Rectal smooth muscle tissue (tissue), 1 donor: Measurements from ENCODE around the gene PABPN1L.

Experiments
- H3K27ac ChIP-seq: one replicate; pipeline ENCODE4 v1.7.0; 2013; ENCODE audit warnings: low read depth, low read length, inconsistent platforms
- H3K27me3 ChIP-seq: one replicate; pipeline ENCODE4 v1.7.0; 2013; ENCODE audit warnings: low read length; ENCODE audit not compliant: control insufficient read depth, insufficient read depth
- H3K36me3 ChIP-seq: one replicate; pipeline ENCODE4 v1.7.0; 2013; ENCODE audit warnings: low read length; ENCODE audit not compliant: control insufficient read depth, insufficient read depth
- H3K4me1 ChIP-seq: one replicate; pipeline ENCODE4 v1.7.0; 2013; ENCODE audit warnings: low read length; ENCODE audit not compliant: control insufficient read depth, insufficient read depth
- H3K4me3 ChIP-seq: one replicate; pipeline ENCODE4 v1.7.0; 2013; ENCODE audit warnings: low read length
- H3K9ac ChIP-seq: one replicate; pipeline ENCODE4 v1.7.0; 2013; ENCODE audit warnings: low read length

PABPN1L gene

DNA sequence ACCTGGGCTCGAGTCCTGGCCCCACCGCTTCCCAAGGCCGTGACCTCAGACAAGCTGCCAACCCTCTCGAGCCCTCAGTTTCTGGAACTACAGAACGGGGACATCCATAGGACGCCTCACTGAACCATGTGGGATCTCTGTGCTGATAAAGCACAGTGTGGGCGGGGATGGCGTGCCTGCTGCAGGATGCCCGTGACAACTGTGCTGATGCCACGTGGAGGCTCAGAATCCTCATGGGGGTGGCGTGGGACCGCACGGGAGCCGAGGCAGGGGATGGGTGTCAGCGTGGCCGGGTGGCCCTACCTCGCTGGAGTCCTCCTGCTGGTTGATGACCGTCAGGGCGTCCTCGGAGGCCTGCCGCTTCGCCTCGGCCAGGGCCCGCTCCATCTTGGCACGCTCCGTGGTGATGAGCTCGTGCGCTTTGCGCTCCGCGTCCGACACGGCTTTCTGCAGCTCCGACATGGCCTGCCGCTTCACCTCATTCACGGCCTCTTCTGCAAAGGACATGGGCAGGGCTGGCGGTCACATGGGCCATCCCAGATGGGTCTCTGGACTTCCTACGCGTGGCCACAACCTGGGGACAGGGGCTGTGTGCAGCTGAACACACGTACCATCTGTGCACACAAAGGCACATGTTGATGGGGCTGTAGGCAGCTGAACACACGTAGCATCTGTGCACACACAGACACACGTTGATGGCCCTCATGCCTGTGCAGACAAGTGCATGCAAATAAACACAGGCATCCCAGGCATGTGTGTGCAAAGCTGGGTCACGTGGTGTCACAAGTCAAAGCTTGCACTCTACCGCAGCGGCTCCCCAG lies 12.7 kb upstream of the PABPN1L start:
- no peak overlapping the region for H3K4me3 ChIP-seq
- H3K4me1 ChIP-seq = no peaks in the 10 kb centered on the region
- peaks cover 3% of the 10 kb centered on the region for H3K36me3 ChIP-seq
- H3K9ac ChIP-seq = no peak overlapping the region
- peaks cover 2% of the 10 kb centered on the region for H3K27me3 ChIP-seq
- H3K27ac ChIP-seq = no peak overlapping the region

DNA sequence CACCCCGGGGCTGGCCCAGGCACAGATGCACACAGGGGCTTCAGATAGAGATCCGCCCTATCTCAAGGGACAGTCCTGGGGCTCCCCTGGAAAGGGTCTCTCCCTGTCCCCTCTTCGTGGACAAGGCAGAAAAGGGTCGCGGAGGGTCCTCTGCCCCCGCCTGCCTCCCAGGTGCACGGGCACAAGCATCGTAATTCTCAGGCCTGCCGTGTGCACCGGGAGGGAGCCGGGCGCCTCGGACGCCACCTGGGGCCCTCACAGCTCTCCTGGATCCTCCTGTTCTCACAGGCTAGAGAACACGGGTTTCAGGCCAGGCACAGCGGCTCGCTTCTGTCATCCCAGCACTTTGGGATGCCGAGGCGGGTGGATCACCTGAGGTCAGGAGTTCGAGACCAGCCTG lies 11.9 kb upstream of the PABPN1L start:
- Histone ChIP-seq H3K36me3 (peaks cover 3% of the 10 kb centered on the region), H3K27ac (no peak overlapping the region), H3K9ac (no peak overlapping the region), H3K27me3 (peaks cover 2% of the 10 kb centered on the region), H3K4me1 (no peaks in the 10 kb centered on the region), H3K4me3 (no peak overlapping the region)

DNA sequence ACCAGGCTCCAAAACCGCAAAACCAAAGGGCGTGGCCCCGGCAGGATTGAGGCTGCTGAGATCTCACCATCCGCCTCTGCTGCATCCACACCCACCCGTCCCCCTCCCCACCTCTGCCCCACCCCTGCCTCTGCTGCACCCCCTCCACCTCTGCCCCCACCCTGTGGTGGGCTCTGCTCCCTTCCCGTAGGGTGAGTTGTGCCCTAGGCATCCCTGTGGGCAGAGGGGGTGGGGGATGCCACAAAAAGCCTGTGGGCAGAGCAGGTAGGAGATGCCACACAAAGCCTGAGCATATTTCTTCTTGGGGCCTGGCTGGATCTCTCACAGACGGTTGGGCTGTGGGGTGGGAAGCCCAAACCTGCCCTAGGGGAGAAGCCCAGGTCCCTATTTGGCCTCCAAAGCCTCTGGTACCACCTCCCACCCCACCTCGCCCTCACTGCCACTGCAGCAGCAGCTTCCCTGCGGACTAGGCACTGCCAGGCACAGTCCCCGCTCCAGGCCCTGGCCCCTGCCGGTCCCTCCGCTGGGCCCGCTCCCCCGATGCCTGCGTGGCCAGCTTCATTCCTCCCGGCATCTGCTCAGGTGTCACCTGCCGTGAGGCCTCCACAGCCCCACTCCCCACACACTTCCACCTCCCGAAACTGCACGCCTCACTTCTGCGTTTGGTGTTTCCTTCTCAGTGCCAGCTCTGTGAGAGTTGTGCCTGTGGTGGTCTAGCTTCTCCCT lies 11.3 kb upstream of the PABPN1L start:
- Histone ChIP-seq H3K27ac (no peak overlapping the region), H3K36me3 (peaks cover 3% of the 10 kb centered on the region), H3K27me3 (peaks cover 2% of the 10 kb centered on the region), H3K4me3 (no peak overlapping the region), H3K4me1 (no peaks in the 10 kb centered on the region), H3K9ac (no peak overlapping the region)

DNA sequence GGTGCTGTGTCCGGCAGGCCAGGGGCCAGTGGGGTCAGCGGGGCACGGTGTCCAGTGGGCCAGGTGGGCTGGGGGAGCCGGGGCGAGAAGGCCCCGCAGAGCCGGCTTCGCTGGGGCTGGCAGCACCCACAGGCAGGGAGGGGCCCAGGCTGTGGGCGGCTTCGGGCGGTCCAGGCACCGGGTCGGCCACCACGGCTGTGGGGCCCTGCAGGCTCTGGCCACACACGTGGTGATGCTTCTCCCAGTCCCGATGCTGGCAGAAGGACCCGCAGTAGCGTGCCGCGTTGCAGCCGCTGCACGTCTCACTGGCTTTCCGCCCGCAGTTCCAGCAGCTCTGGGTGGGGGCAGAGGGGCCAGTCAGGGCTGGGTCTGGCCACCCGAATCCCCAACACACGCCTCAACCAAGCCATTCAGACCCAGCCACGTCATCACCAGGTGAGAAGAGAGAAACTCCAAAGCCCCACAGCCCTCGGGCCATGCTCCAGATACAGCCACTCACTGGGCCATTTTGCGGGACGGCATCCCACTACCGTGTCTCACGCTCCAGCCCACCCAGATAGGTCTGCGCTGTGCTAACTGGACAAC lies 10.6 kb upstream of the PABPN1L start:
- Histone ChIP-seq H3K36me3 (peaks cover 3% of the 10 kb centered on the region), H3K9ac (no peak overlapping the region), H3K27me3 (peaks cover 2% of the 10 kb centered on the region), H3K4me3 (no peak overlapping the region), H3K27ac (no peak overlapping the region), H3K4me1 (no peaks in the 10 kb centered on the region)

DNA sequence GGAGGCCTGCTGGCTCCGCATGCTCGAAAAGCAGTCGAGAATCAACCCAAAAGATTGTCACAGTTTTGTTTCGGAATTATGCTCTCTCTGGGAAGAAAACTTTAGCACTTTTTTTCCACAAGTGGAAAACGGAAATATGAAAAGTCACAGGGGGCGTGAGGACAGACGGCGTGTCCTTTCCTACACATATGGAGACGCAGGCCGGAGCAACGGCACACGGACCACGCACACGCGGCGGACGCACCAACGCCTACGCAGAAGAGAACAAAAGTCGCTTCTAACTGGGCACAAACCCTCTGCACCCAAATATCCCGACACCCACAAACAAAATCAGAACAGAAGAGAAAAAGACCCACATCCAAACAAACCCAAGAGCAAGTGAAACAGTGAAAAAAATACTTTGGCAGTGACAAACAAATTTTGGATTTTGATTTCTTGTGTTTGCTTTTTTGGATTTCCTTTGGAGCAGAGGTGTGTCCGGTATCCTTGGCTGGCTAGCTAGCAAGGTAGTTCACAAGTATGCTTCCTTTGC lies 9.3 kb upstream of the PABPN1L start:
- H3K27me3 ChIP-seq = peaks cover 11% of the 10 kb centered on the region
- no peak overlapping the region for H3K9ac ChIP-seq
- no peaks in the 10 kb centered on the region for H3K4me1 ChIP-seq
- H3K4me3 ChIP-seq = no peak overlapping the region
- no peak overlapping the region for H3K27ac ChIP-seq
- peaks cover 3% of the 10 kb centered on the region for H3K36me3 ChIP-seq

DNA sequence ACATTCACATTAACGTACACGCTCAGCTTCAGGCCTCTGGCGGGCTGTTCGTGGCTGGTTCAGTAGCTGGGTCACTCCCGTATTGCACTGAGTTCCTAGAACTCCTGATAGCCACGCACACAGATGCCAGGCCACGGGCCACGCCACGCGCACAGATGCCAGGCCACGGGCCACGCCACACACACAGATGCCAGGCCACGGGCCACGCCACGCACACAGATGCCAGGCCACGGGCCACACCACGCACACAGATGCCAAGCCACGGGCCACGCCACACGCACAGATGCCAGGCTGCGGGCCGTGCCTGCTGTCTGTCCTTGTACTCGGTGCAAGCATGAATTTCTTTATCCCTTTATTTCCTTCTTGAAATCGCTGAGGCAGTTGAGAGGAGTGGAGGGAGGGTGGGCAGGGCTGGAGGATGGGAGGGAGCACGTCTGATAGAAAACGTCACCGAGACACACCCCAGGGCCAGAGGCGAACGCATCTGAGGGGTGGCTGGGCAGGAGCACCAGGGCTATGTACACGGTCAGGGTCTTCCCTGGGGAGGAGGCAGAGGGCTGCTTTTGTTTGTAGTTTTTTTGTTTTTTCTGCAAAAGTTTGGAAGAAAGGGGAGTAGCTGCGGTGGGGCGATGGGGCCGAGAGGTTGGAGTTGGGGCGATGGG lies 8.6 kb upstream of the PABPN1L start:
- Histone ChIP-seq H3K4me3 (no peak overlapping the region), H3K27me3 (peaks cover 11% of the 10 kb centered on the region), H3K27ac (no peak overlapping the region), H3K9ac (no peak overlapping the region), H3K36me3 (peaks cover 3% of the 10 kb centered on the region), H3K4me1 (no peaks in the 10 kb centered on the region)

DNA sequence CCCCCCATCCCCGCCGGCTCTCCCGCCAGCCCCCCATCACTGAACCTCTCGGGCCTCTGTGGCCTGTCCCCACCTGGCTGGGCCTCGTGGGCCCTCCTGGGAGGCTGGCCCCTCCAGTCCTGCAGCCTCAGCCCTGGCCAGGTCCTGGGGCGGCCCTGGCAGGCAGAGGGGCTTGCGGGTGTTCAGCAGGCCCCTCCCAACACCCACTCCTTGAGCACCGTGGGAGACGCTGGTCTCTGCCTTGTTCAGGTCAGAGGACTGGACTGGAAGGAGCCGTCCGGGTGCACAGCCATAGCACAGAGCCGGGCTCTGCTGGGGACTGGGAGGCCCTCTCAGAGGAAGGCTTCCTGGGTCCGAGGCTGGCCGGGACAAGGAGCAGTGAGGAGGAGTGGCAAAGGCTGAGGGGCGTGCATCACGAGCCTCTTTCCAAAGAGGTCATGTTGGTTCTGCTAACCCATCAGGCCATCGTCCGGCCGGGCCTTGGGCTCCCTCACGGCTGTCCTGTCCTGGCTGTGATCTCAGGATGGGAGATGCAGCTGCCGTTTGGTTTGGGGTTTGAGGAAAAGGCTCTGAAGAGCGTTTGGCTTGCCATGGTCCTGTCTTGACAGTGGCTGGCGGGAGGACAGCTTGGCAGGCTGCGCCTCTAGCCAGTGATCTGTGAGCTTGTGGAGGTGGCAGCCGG lies 6.3 kb upstream of the PABPN1L start:
- H3K27ac ChIP-seq = no peak overlapping the region
- no peaks in the 10 kb centered on the region for H3K4me1 ChIP-seq
- H3K27me3 ChIP-seq = peaks cover 11% of the 10 kb centered on the region
- no peak overlapping the region for H3K4me3 ChIP-seq
- no peaks in the 10 kb centered on the region for H3K36me3 ChIP-seq
- H3K9ac ChIP-seq = no peak overlapping the region

DNA sequence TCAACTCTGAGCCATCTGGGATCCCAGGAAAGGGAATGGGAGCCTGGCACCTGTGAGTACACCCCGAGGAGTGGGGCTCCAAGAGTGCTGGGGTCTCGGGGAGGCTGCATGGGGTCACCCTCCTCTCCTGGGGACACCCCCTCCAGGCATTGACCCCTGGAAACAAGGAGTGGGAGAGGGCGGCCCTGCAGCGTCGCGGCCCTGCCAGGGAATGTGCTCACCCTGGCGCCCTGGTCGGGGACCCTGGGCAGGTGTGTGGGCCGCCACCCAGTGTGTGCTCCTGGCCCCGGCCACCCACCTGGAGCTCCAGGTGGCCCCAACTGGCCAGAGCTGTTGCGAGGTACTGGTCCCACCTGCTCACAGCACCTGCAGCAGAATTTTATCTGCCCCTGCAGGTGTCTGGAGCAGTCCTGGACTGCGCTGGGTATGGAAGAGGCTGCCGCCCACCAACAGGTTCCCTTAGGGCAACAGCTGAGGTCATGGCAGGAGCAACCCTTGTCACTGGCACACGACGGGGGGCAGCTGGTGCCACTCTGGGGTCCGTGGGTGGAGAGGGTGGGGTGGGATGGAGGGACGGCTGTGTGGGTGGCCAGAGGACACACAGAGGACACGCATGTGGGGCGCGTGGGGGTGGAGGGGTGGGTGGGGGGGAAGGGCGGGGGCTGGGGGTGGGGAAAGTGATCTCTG lies 5.4 kb upstream of the PABPN1L start:
- H3K27me3 ChIP-seq = peaks cover 11% of the 10 kb centered on the region
- no peak overlapping the region for H3K4me3 ChIP-seq
- H3K27ac ChIP-seq = no peak overlapping the region
- H3K36me3 ChIP-seq = no peaks in the 10 kb centered on the region
- H3K4me1 ChIP-seq = no peaks in the 10 kb centered on the region
- no peak overlapping the region for H3K9ac ChIP-seq

DNA sequence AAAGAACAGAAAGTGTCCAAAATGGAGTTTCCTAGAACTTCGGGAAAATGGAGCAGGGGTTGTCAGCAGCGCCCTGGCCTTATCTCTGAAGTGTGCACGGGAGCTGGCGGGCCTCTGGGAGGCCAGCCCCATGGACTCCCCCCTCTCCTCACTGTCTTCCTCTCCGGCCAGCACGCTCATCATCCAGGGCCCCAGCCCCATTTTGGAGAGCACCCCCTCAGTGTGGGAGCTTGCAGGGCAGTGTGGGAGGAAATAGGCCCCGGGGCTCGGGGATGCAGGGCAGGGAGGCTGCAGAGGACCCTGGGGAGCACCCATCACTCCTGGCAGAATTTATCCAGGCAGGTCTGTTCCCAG lies 4.9 kb upstream of the PABPN1L start:
- H3K27ac ChIP-seq = no peak overlapping the region
- peaks cover 11% of the 10 kb centered on the region for H3K27me3 ChIP-seq
- no peak overlapping the region for H3K4me3 ChIP-seq
- H3K36me3 ChIP-seq = no peaks in the 10 kb centered on the region
- no peaks in the 10 kb centered on the region for H3K4me1 ChIP-seq
- H3K9ac ChIP-seq = no peak overlapping the region

DNA sequence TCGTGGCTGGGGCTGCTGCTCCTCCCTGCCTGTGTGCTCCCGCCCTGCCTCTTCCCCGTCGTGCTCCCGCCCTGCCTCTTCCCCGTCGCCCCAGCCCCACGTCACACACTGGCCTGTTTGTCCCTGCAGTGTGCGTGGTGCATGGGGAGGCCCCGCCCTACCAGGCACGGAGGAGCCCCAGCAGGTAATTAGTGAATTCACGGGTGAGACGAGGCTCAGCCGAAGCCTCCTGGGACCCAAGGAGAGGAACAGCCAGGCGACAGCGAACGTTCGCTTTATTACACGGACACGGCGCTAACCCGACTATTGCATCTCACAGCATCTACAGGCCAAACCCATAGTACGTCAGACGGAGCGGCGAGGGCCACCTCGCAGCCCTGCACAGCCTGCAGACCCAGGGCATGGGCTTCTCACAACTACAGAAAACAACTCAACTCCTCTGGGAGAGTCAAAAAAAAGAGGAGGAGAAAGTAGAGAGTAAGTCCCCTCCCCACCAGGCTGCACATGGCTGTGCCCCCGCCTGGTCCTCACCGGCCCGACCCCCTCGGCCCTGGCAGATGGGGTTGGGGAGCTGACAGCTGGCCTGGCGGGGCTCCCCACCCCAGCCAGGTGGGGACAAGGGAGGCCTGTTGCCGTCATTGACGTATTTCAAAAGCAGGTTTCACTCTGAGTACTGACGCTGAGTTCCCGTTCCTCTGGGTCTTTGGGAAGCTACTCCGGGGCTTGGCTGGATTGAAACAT lies 4.3 kb upstream of the PABPN1L start:
- peak overlapping the region; percentile 32 for H3K4me3 ChIP-seq
- H3K4me1 ChIP-seq = no peaks in the 10 kb centered on the region
- no peak overlapping the region for H3K27ac ChIP-seq
- no peaks in the 10 kb centered on the region for H3K36me3 ChIP-seq
- H3K9ac ChIP-seq = no peak overlapping the region
- peaks cover 11% of the 10 kb centered on the region for H3K27me3 ChIP-seq

DNA sequence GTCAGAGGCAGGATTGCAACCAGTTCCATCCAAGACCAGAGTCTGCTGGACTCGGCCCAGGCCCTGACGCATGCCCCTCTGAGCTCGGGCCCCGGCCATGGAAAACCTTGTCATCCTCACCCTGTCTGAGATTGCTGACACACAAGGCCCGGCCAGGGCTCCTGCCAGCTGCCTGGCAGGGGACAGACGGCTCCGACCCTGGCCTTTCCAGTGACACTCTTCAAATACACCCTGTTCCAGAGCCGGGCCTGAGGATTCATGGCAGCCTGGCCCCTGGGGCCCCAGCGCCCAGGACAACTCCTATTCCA lies 3.2 kb upstream of the PABPN1L start:
- H3K27ac ChIP-seq = no peak overlapping the region
- H3K9ac ChIP-seq = no peak overlapping the region
- no peaks in the 10 kb centered on the region for H3K4me1 ChIP-seq
- H3K4me3 ChIP-seq = no peak overlapping the region
- H3K36me3 ChIP-seq = no peaks in the 10 kb centered on the region
- H3K27me3 ChIP-seq = peaks cover 11% of the 10 kb centered on the region
